Esophagus squamous epithelium (tissue), 4 donors: Measurements from ENCODE around the gene XPNPEP1.

Experiments used
- CTCF ChIP-seq, 6 experiments: fragments of 450-650 bp in 4 of 6; fragments of 200-600 bp in 2 of 6; sonication (generic) in 2 of 6; IDR thresholded peaks; one replicate each; pipeline ENCODE4 v1.5.1; 2016 to 2019; ENCODE audit warnings: antibody characterized with exemption in 6 of 6, mild to moderate bottlenecking in 4 of 6, moderate library complexity in 4 of 6
- POLR2A ChIP-seq, 4 donors: fragments of 450-650 bp; IDR thresholded peaks; one replicate each; pipeline ENCODE4 v1.6.1; 2017; ENCODE audit warnings: antibody characterized with exemption in 4 of 4, mild to moderate bottlenecking in 4 of 4, moderate library complexity in 3 of 4

- TF ChIP-seq CTCF (IDR thresholded peaks at IDR 0.05) (no peak), POLR2A (IDR thresholded peaks at IDR 0.05) (no peak)
Observed at GRCh38 chr10:109898007-109898406, 25.3 kb downstream of the XPNPEP1 start.
